Spleen (tissue), 11 donors: ENCODE data around the gene TTC7B. TPM values are rescaled to one million over a fixed set of nuclear protein-coding genes. Genes with fewer than 3 reads are reported as not detected.

Source experiments
- DNase-seq: peaks from one replicate; pipeline ENCODE4 v3.0.0-alpha.2; 2020
- H3K27ac ChIP-seq, 8 donors: fragments of 200-600 bp; sonication (generic) in 7 of 8; 1 replicate in 4 of 8; 2 replicates in 4 of 8; pipeline versions ENCODE4 v1.5.0 to v1.8.0; 2016 to 2021; ENCODE audit warnings: inconsistent platforms in 4 of 8, mild to moderate bottlenecking in 4 of 8, moderate library complexity in 1 of 8
- H3K27me3 ChIP-seq, 7 donors: fragments of 200-600 bp; sonication (generic) in 6 of 7; replicated peaks in 1 of 7; 1 replicate in 4 of 7; 2 replicates in 3 of 7; pipeline versions ENCODE4 v1.5.0 to v1.8.0; 2016 to 2021; ENCODE audit warnings: inconsistent platforms in 3 of 7, mild to moderate bottlenecking in 1 of 7
- H3K36me3 ChIP-seq, 6 donors: fragments of 200-600 bp; sonication (generic) in 5 of 6; 1 replicate in 4 of 6; 2 replicates in 2 of 6; pipeline versions ENCODE4 v1.5.0 to v1.8.0; 2016 to 2021; ENCODE audit warnings: inconsistent platforms in 2 of 6
- H3K4me1 ChIP-seq, 6 donors: fragments of 200-600 bp; sonication (generic) in 5 of 6; 1 replicate in 3 of 6; 2 replicates in 3 of 6; pipeline versions ENCODE4 v1.5.0 to v1.8.0; 2016 to 2021; ENCODE audit warnings: inconsistent platforms in 3 of 6
- H3K4me3 ChIP-seq, 8 donors: fragments of 200-600 bp; sonication (generic) in 7 of 8; 1 replicate in 4 of 8; 2 replicates in 4 of 8; pipeline versions ENCODE4 v1.5.0 to v1.8.0; 2016 to 2021; ENCODE audit warnings: inconsistent platforms in 4 of 8, mild to moderate bottlenecking in 4 of 8, moderate library complexity in 2 of 8
- H3K9me3 ChIP-seq, 8 donors: fragments of 200-600 bp; sonication (generic) in 7 of 8; 1 replicate in 4 of 8; 2 replicates in 4 of 8; pipeline versions ENCODE4 v1.5.0 to v1.8.0; 2016 to 2021; ENCODE audit warnings: inconsistent platforms in 4 of 8
- CTCF ChIP-seq, 11 experiments: fragments of 200-600 bp in 7 of 11; fragments of 450-650 bp in 4 of 11; sonication (generic) in 4 of 11; IDR thresholded peaks in 8 of 11; conservative IDR thresholded peaks in 3 of 11; 1 replicate in 7 of 11; 2 replicates in 4 of 11; pipeline versions ENCODE4 v1.4.0 to v1.8.0; 2016 to 2021; ENCODE audit warnings: antibody characterized with exemption in 11 of 11, inconsistent platforms in 4 of 11, mild to moderate bottlenecking in 1 of 11
- POLR2A ChIP-seq, 3 donors: fragments of 450-650 bp; IDR thresholded peaks; one replicate each; pipeline ENCODE4 v1.5.1; 2017; ENCODE audit warnings: antibody characterized with exemption in 3 of 3, mild to moderate bottlenecking in 1 of 3
- POLR2AphosphoS5 ChIP-seq, 3 donors: sonication (generic); formaldehyde crosslinking; IDR thresholded peaks; one replicate each; pipeline ENCODE4 v1.5.1; 2017; ENCODE audit warnings: antibody characterized with exemption in 3 of 3
- WGBS, 5 donors: extraction: QIAGEN DNeasy Blood & Tissue Kit in 3 of 5; methylation state at CpG; one replicate each; pipeline versions ENCODE4 v1.1.5 to v1.1.7; 2013 to 2018; 5-methylcytosine and 5-hydroxymethylcytosine counted together
- intact Hi-C: fragments of 100-400 bp; cut with DNase I; formaldehyde crosslinking; loops from one replicate; pipeline ENCODE4 v1.15.0; 2023; ENCODE audit warnings: low total_unique reads
- polyA plus RNA-seq, 3 donors: library from polyadenylated mRNA; stranded (reverse); fragments of 200-250 nt; gene quantifications; one replicate each; pipeline ENCODE4 v1.2.1, GENCODE V29; 2013
- total RNA-seq, 7 donors: library from RNA; depleted of rRNA in 3 of 7; stranded (reverse); fragments of >200 nt in 3 of 7; fragmentation: NEBNext Ultra II Directional in 4 of 7; extraction: Animal tissue kit (Norgen Biotek cat#: 25700) in 4 of 7; gene quantifications; one replicate each; pipeline versions ENCODE4 v1.1.0 to v1.2.1, GENCODE V29; 2016 to 2021
- donor health status: healthy with polysubstance abuse.
- donor health status: DM: no; HTN: no; CAD: no; lungs with moderate emphysema.
- donor health status: DM: no; HTN: no; CAD: no.
- donor health status: Bipolar disorder and iron deficiency.
- donor health status: healthy.
- donor health status: DM: no; HTN: no; CAD: no.
- donor health status: DM: yes; HTN: yes; CAD: no.

Gene TTC7B
- total and polyA plus RNA-seq, 10 donors, result 6.6 to 98.4 (median 62.6) TPM

GRCh38 chr14:90726656-90727055 lies 89.6 kb downstream of the TTC7B start:
- H3K36me3 ChIP-seq, result no peaks in the 10 kb centered on the region
- WGBS, 5 donors, result 67 to 78% (median 75%) methylated on average over 9 of the region's 9 CpGs
- H3K27ac ChIP-seq, result no peak overlapping the region
- peak in 1 of 11 experiments; percentile 14 for TF ChIP-seq CTCF (IDR thresholded peaks at IDR 0.05 in 8 of 11, conservative IDR thresholded peaks at IDR 0.05 in 3 of 11)
- no peak for TF ChIP-seq POLR2AphosphoS5 (IDR thresholded peaks at IDR 0.05)
- TF ChIP-seq POLR2A (IDR thresholded peaks at IDR 0.05), result no peak
- DNase-seq, result no peak
- H3K4me3 ChIP-seq, result no peak overlapping the region
- no peaks in the 10 kb centered on the region for H3K9me3 ChIP-seq
- intact Hi-C loops, result no loop called here
- H3K4me1 ChIP-seq, result peaks cover 0 to 29% (median 10%) of the 10 kb centered on the region in 6 donors
- H3K27me3 ChIP-seq, result no peaks in the 10 kb centered on the region

GRCh38 chr14:90724866-90725265 lies 91.4 kb downstream of the TTC7B start:
- peaks cover 0 to 12% (median 4%) of the 10 kb centered on the region in 6 donors for H3K4me1 ChIP-seq
- no peaks in the 10 kb centered on the region for H3K36me3 ChIP-seq
- no peak for DNase-seq
- no peak overlapping the region for H3K4me3 ChIP-seq
- H3K27ac ChIP-seq, result no peak overlapping the region
- TF ChIP-seq CTCF (IDR thresholded peaks at IDR 0.05 in 8 of 11, conservative IDR thresholded peaks at IDR 0.05 in 3 of 11) (no peak), POLR2AphosphoS5 (IDR thresholded peaks at IDR 0.05) (no peak), POLR2A (IDR thresholded peaks at IDR 0.05) (no peak)
- H3K9me3 ChIP-seq, result no peaks in the 10 kb centered on the region
- WGBS, 5 donors, result 58 to 75% (median 66%) methylated on average over 3 of the region's 3 CpGs
- no peaks in the 10 kb centered on the region for H3K27me3 ChIP-seq
- intact Hi-C loops, result no loop called here

GRCh38 chr14:90722590-90722989 lies 93.6 kb downstream of the TTC7B start:
- intact Hi-C loops, result no loop called here
- WGBS, 5 donors, result 26 to 44% (median 33%) methylated on average over 2 of the region's 2 CpGs
- TF ChIP-seq POLR2AphosphoS5 (IDR thresholded peaks at IDR 0.05) (no peak), CTCF (IDR thresholded peaks at IDR 0.05 in 8 of 11, conservative IDR thresholded peaks at IDR 0.05 in 3 of 11) (no peak), POLR2A (IDR thresholded peaks at IDR 0.05) (no peak)

GRCh38 chr14:90721619-90722305 lies 94.5 kb downstream of the TTC7B start:
- intact Hi-C loops, result no loop called here
- Histone ChIP-seq H3K36me3 (no peaks in the 10 kb centered on the region), H3K27ac (peak overlapping the region in 4 of 8 donors; percentile 14 to 60 (median 54)), H3K9me3 (no peaks in the 10 kb centered on the region), H3K27me3 (no peaks in the 10 kb centered on the region), H3K4me1 (peaks cover 0 to 13% (median 8%) of the 10 kb centered on the region in 6 donors), H3K4me3 (no peak overlapping the region)
- TF ChIP-seq CTCF (IDR thresholded peaks at IDR 0.05 in 8 of 11, conservative IDR thresholded peaks at IDR 0.05 in 3 of 11), result no peak
- no peak for TF ChIP-seq POLR2AphosphoS5 (IDR thresholded peaks at IDR 0.05)
- TF ChIP-seq POLR2A (IDR thresholded peaks at IDR 0.05), result no peak
- WGBS, 5 donors, result 82 to 94% (median 88%) methylated on average over 10 of the region's 10 CpGs
- no peak for DNase-seq

More at GRCh38 chr14:90722590-90722989, 93.6 kb downstream of the TTC7B start:
- DNase-seq, result no peak
- peaks cover 0 to 13% (median 8%) of the 10 kb centered on the region in 6 donors for H3K4me1 ChIP-seq
- no peak overlapping the region for H3K4me3 ChIP-seq
- peak overlapping the region in 4 of 8 donors; percentile 14 to 60 (median 54) for H3K27ac ChIP-seq
- no peaks in the 10 kb centered on the region for H3K36me3 ChIP-seq
- no peaks in the 10 kb centered on the region for H3K9me3 ChIP-seq
- H3K27me3 ChIP-seq, result no peaks in the 10 kb centered on the region
